ENCODE data around the gene AFAP1L2.

The AFAP1L2 gene

GRCh38 chr10:114278884-114279191 is 125.5 kb downstream of the AFAP1L2 start:
- Histone ChIP-seq H3K27me3 (no peaks in the 10 kb centered on the region), H3K36me3 (no peaks in the 10 kb centered on the region), H3K9me3 (no peaks in the 10 kb centered on the region), H3K4me1 (no peaks in the 10 kb centered on the region), H3K4me3 (ENCODE audit: low read depth, low read length) (no peak overlapping the region)
- no peak for DNase-seq
- TF ChIP-seq CTCF (IDR thresholded peaks at IDR 0.05; ENCODE audit: low read depth, low read length) = no peak

GRCh38 chr10:114278140-114278883 is 126.0 kb downstream of the AFAP1L2 start:
- TF ChIP-seq CTCF (IDR thresholded peaks at IDR 0.05; ENCODE audit: low read depth, low read length) = no peak

DNA sequence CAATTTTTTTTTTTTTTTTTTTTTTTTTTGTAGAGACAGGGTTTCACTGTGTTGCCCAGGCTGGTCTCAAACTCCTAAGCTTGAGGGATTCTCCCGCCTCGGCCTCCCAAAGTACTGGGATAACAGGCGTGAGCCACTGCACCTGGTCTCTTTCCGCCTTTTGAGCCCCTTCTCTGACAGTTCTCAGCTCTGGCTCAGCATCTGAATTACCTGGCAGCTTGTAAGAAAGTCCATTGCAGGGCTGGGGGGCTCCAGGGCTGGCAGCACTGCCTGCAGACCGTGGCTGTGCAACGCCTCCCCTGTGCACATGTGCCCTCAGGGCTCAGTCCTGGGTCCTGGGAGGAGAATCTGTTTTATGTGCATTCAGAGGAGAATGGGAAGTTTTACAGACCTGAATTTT is 127.6 kb downstream of the AFAP1L2 start:
- H3K9me3 ChIP-seq = no peaks in the 10 kb centered on the region; the same call in 1 of the 2 replicates
- TF ChIP-seq CTCF (IDR thresholded peaks at IDR 0.05; ENCODE audit: low read depth, low read length) = no peak
- H3K36me3 ChIP-seq = no peaks in the 10 kb centered on the region
- peak; percentile 24 for DNase-seq
- H3K27me3 ChIP-seq = no peaks in the 10 kb centered on the region
- H3K4me1 ChIP-seq = no peaks in the 10 kb centered on the region
- no peak overlapping the region for H3K4me3 ChIP-seq (ENCODE audit: low read depth, low read length)

More at GRCh38 chr10:114278140-114278883, 126.0 kb downstream of the AFAP1L2 start:
- DNase-seq = no peak
- Histone ChIP-seq H3K27me3 (no peaks in the 10 kb centered on the region), H3K4me1 (no peaks in the 10 kb centered on the region), H3K4me3 (ENCODE audit: low read depth, low read length) (no peak overlapping the region), H3K9me3 (no peaks in the 10 kb centered on the region), H3K36me3 (no peaks in the 10 kb centered on the region)

DNA sequence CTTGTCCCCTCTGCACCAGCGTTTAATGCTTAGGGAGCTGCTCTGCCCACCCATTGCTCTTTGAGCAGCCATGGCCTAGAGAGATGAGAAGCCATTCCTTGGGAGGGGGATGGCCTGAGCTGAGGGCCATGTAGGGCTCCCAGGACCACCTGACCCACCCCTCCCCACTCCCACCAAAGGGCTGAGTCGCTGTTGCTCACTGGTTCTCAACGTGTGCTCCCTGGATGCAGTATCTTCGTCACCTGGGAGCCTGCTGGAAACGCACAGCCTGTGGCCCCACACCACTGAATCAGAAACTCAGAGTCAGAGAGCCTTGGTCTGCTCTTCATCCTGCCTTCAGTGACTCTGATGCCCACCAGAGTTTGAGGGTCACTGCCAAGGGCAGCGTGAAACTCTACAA is 128.2 kb downstream of the AFAP1L2 start:
- Histone ChIP-seq H3K36me3 (no peaks in the 10 kb centered on the region), H3K4me3 (ENCODE audit: low read depth, low read length) (no peak overlapping the region), H3K4me1 (no peaks in the 10 kb centered on the region), H3K27me3 (no peaks in the 10 kb centered on the region), H3K9me3 (no peaks in the 10 kb centered on the region; the same call in 1 of the 2 replicates)
- no peak for TF ChIP-seq CTCF (IDR thresholded peaks at IDR 0.05; ENCODE audit: low read depth, low read length)
- no peak for DNase-seq

GRCh38 chr10:114274616-114275453 is 129.5 kb downstream of the AFAP1L2 start:
- no peaks in the 10 kb centered on the region; the same call in 1 of the 2 replicates for H3K9me3 ChIP-seq

More at GRCh38 chr10:114274616-114275453, 129.5 kb downstream of the AFAP1L2 start:
- Histone ChIP-seq H3K4me3 (ENCODE audit: low read depth, low read length) (no peak overlapping the region), H3K36me3 (no peaks in the 10 kb centered on the region), H3K27me3 (no peaks in the 10 kb centered on the region), H3K4me1 (no peaks in the 10 kb centered on the region)
- TF ChIP-seq CTCF (IDR thresholded peaks at IDR 0.05; ENCODE audit: low read depth, low read length) = no peak
- DNase-seq = no peak

All from BE2C (cell line).